ENCODE measurements around the gene ITPR2. TPM values are rescaled to one million over a fixed set of nuclear protein-coding genes. Genes with fewer than 3 reads are reported as not detected.
"Not testable (repeated sequence)": the region's sequence is repeated elsewhere in the genome, so short reads cannot be mapped to it uniquely, and the experiment has no call there.

The ITPR2 gene
- total and polyA plus RNA-seq, 5 experiments from 2014 or later, result 4.6 to 45.9 (median 9.6) TPM

GRCh38 chr12:26867080-26867479 is 34.1 kb upstream of the ITPR2 start:
- Mint-ChIP-seq H3K4me3 (peak overlapping the region in 2 of 10 donors; percentile 13 to 35), H3K36me3 (no peaks in the 10 kb centered on the region), H3K27me3 (peaks cover 0 to 10% (median 5%) of the 10 kb centered on the region in 5 donors), H3K4me1 (peaks cover 6 to 27% (median 18%) of the 10 kb centered on the region in 4 donors), H3K9me3 (no peaks in the 10 kb centered on the region), H3K27ac (peak overlapping the region in 3 of 10 donors; percentile 4 to 24 (median 20))
- peak in 1 of 2 donors; percentile 51 for ATAC-seq
- POLR2A ChIA-PET, result interaction anchor here (0.7 kb wide), 2 partner anchors 438 to 689 kb away, joined by 3 read pairs; no protein-coding TSS in a partner anchor
- peak in 2 of 10 donors; percentile 22 to 28 for DNase-seq

- DNase-seq (no peak), ATAC-seq (no peak)
- Mint-ChIP-seq H3K27me3 (peaks cover 0 to 10% (median 4%) of the 10 kb centered on the region in 5 donors), H3K4me3 (no peak overlapping the region), H3K36me3 (no peaks in the 10 kb centered on the region), H3K9me3 (no peaks in the 10 kb centered on the region), H3K4me1 (peaks cover 4 to 15% (median 12%) of the 10 kb centered on the region in 4 donors), H3K27ac (no peak overlapping the region)
- POLR2A ChIA-PET, result interaction anchor here (0.7 kb wide), 2 partner anchors 247 to 1562 kb away, joined by 3 to 4 read pairs; no protein-coding TSS in a partner anchor
Measured at GRCh38 chr12:26863515-26863914, 30.5 kb upstream of the ITPR2 start.

GRCh38 chr12:26862787-26863186 is 29.8 kb upstream of the ITPR2 start:
- H3K9me3 Mint-ChIP-seq, H3K36me3 Mint-ChIP-seq, H3K27me3 Mint-ChIP-seq, POLR2A ChIA-PET, ATAC-seq, H3K27ac Mint-ChIP-seq, H3K4me3 Mint-ChIP-seq, DNase-seq: not testable (repeated sequence)
- peaks cover 4 to 11% (median 9%) of the 10 kb centered on the region in 4 donors for H3K4me1 Mint-ChIP-seq

DNA sequence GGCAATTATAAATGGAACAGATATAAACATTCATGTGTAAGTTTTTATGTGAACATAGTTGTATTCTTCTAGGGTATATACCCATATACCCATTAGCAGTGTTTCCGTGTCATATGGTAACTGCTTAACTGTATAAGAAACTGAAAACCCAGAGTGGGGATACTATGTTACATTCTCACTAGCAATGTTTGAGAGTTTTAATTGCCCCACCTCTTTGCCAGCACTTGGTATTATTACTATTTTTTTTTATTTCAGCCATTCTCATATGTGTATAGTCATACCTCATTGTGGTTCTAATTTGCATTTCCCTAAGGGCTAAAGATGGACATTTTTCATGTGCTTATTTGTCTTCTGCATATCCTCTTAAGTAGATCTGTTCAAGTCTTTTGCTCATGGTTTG is 28.7 kb upstream of the ITPR2 start:
- Mint-ChIP-seq H3K4me3 (no peak overlapping the region), H3K27ac (no peak overlapping the region), H3K4me1 (peaks cover 0 to under 1% (median 0%) of the 10 kb centered on the region in 4 donors), H3K9me3 (no peaks in the 10 kb centered on the region), H3K36me3 (no peaks in the 10 kb centered on the region), H3K27me3 (peaks cover 0 to 10% (median 4%) of the 10 kb centered on the region in 5 donors)
- ATAC-seq (no peak), DNase-seq (no peak)
- POLR2A ChIA-PET, result no interaction called here

DNA sequence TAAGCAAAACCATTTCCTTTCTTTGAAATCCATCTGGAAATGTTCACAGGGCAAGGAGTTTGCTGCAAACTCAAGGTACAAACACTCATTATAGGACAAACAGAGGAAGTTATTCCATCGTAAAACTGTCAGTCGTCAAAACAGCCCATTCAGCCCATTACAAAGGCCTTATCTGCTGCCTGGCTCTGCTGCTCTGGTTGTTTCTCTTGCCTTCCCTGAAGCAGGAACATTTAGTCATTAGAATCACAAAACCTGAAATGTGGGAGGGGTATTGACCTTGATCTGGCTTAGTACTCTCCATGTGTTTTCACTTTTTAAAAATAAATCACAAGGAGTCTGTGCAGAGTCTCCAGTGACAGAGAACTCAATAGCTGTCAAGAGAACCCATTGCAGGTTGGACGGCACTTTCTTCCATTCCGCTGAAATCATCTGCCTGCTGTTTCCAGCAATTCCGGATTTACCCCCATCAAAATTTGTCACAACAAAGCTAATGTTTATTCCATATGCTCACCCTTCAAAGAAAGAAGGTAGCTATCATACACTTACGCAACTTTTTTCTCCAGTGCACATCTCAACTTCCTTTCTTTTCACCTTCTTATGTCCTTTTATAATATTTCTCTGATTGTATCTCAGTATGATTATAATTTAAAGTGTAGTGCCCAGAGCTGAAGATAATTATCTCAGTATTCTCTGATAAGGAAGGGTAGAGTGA is 24.6 kb upstream of the ITPR2 start:
- Mint-ChIP-seq H3K27ac (no peak overlapping the region), H3K4me3 (no peak overlapping the region), H3K4me1 (no peaks in the 10 kb centered on the region), H3K36me3 (no peaks in the 10 kb centered on the region), H3K27me3 (peaks cover 0 to 8% (median 2%) of the 10 kb centered on the region in 5 donors), H3K9me3 (no peaks in the 10 kb centered on the region)
- POLR2A ChIA-PET, result no interaction called here
- DNase-seq, result no peak
- ATAC-seq, result no peak

DNA sequence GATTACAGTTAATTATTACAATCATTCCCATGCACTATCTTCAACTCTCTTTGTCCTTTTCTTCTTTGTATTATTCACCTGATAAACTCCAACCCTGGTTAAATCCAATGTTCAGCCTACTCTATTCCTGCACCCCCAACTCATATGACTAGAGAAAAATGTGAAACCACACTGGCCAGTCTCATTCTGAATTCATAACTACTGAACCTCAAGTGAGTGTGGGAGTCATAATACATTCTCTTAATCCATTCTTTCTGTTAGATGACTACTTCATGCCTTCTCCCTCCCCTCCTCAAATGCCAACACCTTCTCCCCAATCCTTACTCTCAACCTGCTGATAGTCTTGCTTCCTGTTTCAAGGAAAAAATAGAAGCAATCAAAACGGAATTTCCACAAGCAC is 22.3 kb upstream of the ITPR2 start:
- H3K9me3 Mint-ChIP-seq, result no peaks in the 10 kb centered on the region
- H3K36me3 Mint-ChIP-seq, result no peaks in the 10 kb centered on the region
- H3K27me3 Mint-ChIP-seq, result peaks cover 0 to 2% (median 0%) of the 10 kb centered on the region in 5 donors
- ATAC-seq (no peak), DNase-seq (no peak)
- H3K4me3 Mint-ChIP-seq, result no peak overlapping the region
- no peak overlapping the region for H3K27ac Mint-ChIP-seq
- POLR2A ChIA-PET, result no interaction called here
- H3K4me1 Mint-ChIP-seq, result no peaks in the 10 kb centered on the region

- Mint-ChIP-seq H3K4me1 (no peaks in the 10 kb centered on the region), H3K27ac (peak overlapping the region in 2 of 10 donors; percentile 1 to 60), H3K9me3 (no peaks in the 10 kb centered on the region), H3K27me3 (peaks cover 0 to 2% (median 0%) of the 10 kb centered on the region in 5 donors), H3K4me3 (no peak overlapping the region), H3K36me3 (no peaks in the 10 kb centered on the region)
- POLR2A ChIA-PET, result interaction anchor here (0.7 kb wide), 1 partner anchor 20 kb away, joined by 4 read pairs; no protein-coding TSS in a partner anchor
- no peak for DNase-seq
- peak in 1 of 2 donors; percentile 33 for ATAC-seq
Measured at GRCh38 chr12:26854031-26854390, 21.0 kb upstream of the ITPR2 start.

- H3K27me3 Mint-ChIP-seq, result no peaks in the 10 kb centered on the region
- no peaks in the 10 kb centered on the region for H3K36me3 Mint-ChIP-seq
- no peaks in the 10 kb centered on the region for H3K9me3 Mint-ChIP-seq
- H3K27ac Mint-ChIP-seq, result peak overlapping the region in 5 of 10 donors; percentile 1 to 60 (median 43)
- H3K4me1 Mint-ChIP-seq, result no peaks in the 10 kb centered on the region
- no peak overlapping the region for H3K4me3 Mint-ChIP-seq
- DNase-seq (peak; percentile 47 to 83 (median 64)), ATAC-seq (peak; percentile 92 to 97)
- POLR2A ChIA-PET, result interaction anchor here (2.7 kb wide), 1 partner anchor 21 kb away, joined by 6 read pairs; the partner anchor contains the start of gene ITPR2
Measured at GRCh38 chr12:26853303-26854030, 20.5 kb upstream of the ITPR2 start.

GRCh38 chr12:26851031-26851809 is 18.2 kb upstream of the ITPR2 start:
- no peak overlapping the region for H3K4me3 Mint-ChIP-seq
- POLR2A ChIA-PET, result interaction anchor here (2.7 kb wide), 1 partner anchor 19 kb away, joined by 6 read pairs; the partner anchor contains the start of gene ITPR2

DNA sequence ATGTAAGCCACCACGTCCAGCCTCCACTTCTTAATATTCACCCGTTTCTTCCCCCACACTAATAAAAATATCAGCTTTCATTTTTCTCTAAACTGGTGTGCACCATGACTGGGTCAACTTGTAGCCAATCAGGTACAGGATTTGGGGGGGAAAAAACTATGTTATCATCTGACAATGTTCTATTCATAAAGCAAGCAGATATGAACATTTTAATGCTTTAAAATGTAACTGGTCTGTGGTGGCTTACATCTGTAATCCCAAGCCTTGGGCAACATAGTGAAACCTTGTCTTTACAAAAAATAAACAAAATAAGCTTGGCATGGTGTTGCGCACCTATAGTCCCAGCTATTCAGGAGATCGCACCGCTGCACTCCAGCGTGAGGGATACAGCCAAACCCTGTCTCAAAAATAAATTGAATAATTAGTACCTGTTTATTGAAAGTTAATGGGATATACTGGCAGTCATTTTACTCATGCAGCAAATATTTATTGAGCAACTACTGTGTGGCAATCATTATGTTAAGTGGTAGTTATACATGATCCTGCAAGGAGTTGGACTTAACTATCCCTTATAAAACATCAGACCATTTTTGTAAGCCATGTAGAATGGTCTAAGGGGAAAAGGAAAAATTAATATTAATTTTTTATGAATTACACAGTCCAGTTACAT is 15.3 kb upstream of the ITPR2 start:
- DNase-seq (no peak), ATAC-seq (no peak)
- Mint-ChIP-seq H3K4me1 (peaks cover 0 to 8% (median 0%) of the 10 kb centered on the region in 4 donors), H3K27me3 (no peaks in the 10 kb centered on the region), H3K27ac (no peak overlapping the region), H3K9me3 (no peaks in the 10 kb centered on the region), H3K36me3 (no peaks in the 10 kb centered on the region), H3K4me3 (no peak overlapping the region)
- POLR2A ChIA-PET, result interaction anchor here (0.7 to 1.3 kb wide), 2 partner anchors 16 to 68 kb away, joined by 3 to 8 read pairs; no protein-coding TSS in a partner anchor

More at GRCh38 chr12:26851031-26851809, 18.2 kb upstream of the ITPR2 start:
- ATAC-seq (no peak), DNase-seq (no peak)
- peaks cover 0 to 4% (median 0%) of the 10 kb centered on the region in 4 donors for H3K4me1 Mint-ChIP-seq
- H3K9me3 Mint-ChIP-seq, result no peaks in the 10 kb centered on the region
- H3K36me3 Mint-ChIP-seq, result no peaks in the 10 kb centered on the region
- no peaks in the 10 kb centered on the region for H3K27me3 Mint-ChIP-seq
- no peak overlapping the region for H3K27ac Mint-ChIP-seq

GRCh38 chr12:26847431-26847830 is 14.4 kb upstream of the ITPR2 start:
- Mint-ChIP-seq H3K4me3 (no peak overlapping the region), H3K36me3 (no peaks in the 10 kb centered on the region), H3K4me1 (peaks cover 0 to 8% (median 0%) of the 10 kb centered on the region in 4 donors), H3K27ac (no peak overlapping the region), H3K27me3 (no peaks in the 10 kb centered on the region), H3K9me3 (no peaks in the 10 kb centered on the region)
- ATAC-seq (no peak), DNase-seq (no peak)
- POLR2A ChIA-PET, result interaction anchor here (1.3 kb wide), 1 partner anchor 15 kb away, joined by 8 read pairs; no protein-coding TSS in a partner anchor

- Mint-ChIP-seq H3K27me3 (no peaks in the 10 kb centered on the region), H3K4me3 (peak overlapping the region in 2 of 10 donors; percentile 14 to 33), H3K4me1 (peaks cover 0 to 8% (median under 1%) of the 10 kb centered on the region in 4 donors), H3K27ac (no peak overlapping the region), H3K9me3 (no peaks in the 10 kb centered on the region), H3K36me3 (no peaks in the 10 kb centered on the region)
- no peak for DNase-seq
- POLR2A ChIA-PET, result no interaction called here
- ATAC-seq, result no peak
Measured at GRCh38 chr12:26846416-26846815, 13.4 kb upstream of the ITPR2 start.
